Glomerular visceral epithelial cell (primary cell): ENCODE data around the gene DACT3.

Source experiments
- DNase-seq: peaks from one replicate; pipeline ENCODE4 v3.0.0-alpha.2; 2016; ENCODE audit errors: extremely low spot score

Gene DACT3, protein sequence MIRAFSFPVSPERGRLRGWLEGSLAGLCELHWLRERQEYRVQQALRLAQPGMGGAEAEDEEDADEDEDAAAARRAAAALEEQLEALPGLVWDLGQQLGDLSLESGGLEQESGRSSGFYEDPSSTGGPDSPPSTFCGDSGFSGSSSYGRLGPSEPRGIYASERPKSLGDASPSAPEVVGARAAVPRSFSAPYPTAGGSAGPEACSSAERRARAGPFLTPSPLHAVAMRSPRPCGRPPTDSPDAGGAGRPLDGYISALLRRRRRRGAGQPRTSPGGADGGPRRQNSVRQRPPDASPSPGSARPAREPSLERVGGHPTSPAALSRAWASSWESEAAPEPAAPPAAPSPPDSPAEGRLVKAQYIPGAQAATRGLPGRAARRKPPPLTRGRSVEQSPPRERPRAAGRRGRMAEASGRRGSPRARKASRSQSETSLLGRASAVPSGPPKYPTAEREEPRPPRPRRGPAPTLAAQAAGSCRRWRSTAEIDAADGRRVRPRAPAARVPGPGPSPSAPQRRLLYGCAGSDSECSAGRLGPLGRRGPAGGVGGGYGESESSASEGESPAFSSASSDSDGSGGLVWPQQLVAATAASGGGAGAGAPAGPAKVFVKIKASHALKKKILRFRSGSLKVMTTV

DNA sequence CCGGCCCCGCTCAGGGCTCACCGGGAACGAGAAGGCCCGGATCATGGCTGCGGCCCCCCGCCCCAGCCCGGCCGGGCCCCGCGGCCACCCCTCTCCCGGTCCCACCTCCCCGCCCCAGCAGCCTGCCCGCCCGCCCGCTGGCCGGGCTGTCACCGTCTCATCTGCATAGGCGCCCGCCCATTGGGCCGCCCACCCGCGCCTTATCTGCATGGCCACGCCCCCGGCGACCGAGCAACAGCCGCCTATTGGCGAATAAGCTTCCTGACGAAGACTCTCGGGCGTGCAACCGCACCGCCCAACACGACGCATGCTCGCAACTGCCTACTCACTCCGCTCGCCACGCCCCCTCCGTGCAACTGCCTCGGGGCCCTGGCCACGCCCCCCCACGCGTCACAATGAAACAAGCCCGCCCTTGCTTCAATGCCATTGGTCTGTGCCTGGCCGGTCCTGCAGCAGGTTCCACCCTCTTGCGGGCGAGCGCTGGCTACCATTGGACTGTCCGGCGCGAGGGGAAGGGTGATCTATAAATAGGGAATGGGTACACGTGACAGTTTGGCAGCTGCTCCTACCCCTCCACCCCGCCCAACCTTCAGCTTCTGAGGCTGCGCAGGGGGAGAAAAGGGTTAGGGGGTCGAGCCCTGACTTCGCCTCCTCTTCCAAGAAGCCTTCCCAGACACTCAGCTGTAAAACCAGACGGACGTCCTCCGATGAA, at the start of gene DACT3:
TSS of gene DACT3 (minus strand) at position 163 of the 712 bp plus-strand sequence. CDS start at position 45, 118 bp downstream.
- DNase-seq, result peak; percentile 100

DNA sequence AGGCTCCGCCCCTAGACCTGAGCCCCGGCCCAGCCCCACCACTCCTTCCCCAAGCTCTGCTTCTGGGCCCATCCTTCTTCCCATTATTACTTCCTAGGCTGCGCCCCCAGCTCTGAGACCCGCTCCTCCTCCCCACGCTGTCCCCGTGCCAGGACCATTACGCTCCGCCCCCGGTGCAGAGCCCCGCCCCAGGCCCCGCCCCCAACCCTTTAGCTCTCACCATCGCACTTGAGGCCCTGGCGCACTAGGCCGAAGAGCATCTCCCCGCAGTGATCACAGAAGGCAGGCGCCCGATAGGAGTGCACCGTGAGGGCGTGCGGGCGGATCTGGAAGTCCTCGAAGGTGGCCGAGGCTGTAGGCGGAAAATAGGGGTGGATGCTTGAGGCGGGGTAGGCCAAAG, 49.7 kb upstream of the DACT3 start:
- no peak for DNase-seq

DNA sequence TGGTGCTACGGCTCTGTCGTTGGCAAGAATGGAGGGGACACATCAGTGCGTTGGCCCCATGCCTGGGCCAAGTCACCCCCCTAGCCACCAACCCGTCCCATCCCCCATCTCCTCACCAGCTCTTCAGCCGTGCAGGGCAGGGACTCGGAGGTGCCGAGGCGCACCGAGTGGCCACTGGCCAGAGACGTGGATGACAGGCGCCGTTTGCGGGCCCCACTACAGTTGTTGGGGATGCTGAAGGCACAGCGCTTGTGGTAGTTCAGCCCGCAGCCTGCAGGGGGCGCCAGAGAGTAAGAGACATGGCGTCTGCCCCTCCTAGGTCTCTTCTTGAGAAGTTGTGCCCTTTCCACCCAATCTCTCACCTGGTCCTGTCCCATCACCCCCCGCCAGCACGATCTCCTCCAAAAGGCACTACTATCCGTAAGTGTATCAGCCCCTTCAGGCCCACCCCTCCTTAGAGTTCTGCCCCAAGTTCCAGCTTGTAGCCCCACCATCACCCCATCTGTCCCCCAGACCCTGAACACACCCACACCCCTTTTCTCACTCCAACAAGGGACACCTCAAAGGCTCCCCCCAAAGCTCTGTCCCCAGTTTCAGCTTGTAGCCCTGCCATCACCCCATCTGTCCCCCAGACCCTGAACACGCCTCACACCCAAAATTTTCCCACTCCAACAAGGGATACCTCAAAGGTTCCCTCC, 43.5 kb upstream of the DACT3 start:
- DNase-seq, result peak; percentile 47

DNA sequence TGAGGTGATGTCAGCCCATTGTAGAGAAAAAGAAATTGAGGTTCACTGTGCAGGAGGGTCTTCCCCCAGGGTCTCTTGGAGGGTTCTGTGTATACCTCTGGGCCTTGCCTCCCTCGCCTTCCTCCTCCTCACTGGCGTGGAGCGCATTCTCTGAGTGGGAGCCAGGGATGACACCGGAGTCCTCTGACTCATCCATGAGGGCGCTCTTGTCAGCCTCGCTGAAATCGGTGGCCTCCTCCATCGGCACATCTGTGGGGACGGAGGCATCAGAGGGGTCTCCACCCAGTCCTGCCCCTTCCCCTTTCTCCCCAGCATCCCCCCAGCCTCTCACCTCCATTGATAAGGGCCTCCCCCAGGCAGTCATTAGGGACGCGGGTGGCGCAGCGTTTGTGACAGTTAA, 39.7 kb upstream of the DACT3 start:
- no peak for DNase-seq

DNA sequence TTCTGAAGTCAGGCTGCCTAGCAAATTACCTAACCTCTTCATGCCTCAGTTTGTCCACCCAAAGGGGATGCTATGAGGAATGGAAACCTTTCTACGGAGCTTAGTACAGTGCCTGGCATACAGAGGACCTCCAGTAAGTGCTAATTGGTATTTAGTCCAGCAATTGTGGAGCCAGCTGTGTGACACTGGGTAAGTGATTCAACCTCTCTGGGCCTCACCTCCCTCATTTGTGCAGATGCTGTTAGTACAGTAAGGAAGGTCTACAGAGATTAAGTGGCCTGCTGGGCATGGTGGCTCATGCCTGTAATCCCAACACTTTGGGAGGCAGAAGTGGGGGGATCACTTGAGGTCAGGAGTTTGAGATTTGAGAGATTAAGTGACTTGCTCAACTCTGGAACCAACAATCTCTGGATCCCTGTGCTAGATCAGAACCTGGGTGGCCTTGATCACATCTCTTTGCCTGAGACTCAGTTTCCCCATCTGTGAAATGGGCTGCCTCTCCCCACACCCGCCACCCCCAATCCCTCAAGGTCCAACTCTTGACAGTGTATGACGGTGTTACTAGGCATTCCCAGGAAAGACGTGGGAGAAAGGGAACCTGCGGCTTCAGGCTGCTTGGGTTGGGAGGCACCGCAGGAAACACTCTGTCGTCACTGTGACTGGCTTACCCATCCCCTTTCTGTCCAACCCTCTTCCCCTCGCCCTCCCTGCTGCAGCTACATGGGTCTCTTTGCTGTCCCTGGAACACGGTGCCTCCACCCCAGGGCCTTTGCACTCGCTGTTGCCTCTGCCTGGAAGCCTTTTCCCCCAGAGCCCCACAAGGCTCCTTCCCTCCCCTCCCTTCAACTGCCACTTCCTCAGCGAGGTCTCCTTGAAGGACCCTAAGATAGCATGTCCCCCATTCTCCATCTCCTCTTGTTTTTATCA, 37.7 kb upstream of the DACT3 start:
- no peak for DNase-seq

DNA sequence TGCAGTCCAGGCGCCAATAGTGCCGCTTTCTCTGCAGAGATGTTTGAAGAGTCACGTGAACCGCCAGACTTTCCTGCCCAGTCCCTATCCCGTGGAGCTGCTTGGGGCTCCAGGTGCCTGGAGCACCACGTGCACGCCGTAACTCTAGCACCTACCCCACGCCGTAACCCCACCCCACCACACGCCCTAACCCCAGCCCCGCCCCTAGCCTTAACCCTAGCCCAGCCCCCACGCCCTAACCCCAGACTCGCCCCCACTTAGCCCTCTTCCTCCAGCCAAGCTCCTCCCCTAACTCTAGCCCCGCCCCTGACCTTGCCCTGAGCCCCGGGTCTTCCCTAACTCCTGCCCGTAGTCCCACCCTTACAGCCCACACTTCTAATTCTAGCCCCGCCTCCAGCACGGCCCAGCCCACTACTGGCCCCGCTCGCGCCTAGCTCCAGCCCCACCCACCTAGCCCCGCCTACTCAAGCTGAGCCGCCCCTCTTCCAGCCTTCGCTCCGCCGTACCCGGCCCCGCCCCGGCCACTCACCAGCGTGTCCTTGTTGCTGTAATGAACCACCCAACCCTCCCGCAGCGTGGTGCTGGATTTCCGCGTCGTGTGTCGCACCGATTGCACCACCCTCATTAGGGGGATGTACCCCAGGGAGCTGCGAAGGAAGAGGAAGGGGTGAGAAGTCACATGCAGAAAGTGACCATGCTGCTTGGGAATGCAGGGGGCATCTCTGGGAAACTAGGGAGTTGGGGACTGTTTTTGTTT, 36.4 kb upstream of the DACT3 start:
- no peak for DNase-seq

DNA sequence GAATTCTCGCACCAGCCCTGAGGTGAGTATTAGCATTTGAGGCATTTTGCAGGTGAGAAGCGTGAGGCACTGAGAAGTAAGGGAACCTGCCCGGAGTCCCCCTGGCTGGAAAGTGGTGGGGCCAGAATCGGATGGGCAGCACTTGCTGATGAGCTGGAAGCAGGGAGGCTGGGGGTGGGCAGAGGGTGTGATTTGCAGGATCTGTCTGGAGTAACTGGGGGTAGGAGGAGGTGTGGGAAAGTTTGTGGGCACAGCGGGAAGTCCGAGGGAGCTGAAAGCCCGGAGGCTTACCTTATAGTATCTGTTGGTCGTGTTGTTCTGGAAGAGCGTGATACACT, 35.9 kb upstream of the DACT3 start:
- DNase-seq, result no peak

DNA sequence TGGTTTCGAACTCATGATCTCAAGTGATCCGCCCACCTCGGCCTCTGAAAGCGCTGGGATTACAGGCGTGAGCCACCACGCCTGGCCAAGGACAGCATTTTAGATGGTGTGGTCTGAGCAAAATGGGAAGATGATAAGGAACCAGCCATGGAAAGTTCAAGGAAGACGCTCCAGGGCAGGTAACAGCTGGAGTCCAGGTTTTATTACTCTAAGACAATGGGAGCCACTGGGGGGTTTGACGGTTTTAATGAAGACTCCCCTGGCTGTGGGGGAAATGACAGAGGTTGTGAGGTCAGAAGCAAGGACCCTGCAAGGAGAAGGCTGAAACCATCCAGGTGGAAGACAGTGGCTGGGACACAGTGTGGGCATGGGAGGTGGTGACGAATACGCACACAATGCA, 35.1 kb upstream of the DACT3 start:
- DNase-seq, result no peak

DNA sequence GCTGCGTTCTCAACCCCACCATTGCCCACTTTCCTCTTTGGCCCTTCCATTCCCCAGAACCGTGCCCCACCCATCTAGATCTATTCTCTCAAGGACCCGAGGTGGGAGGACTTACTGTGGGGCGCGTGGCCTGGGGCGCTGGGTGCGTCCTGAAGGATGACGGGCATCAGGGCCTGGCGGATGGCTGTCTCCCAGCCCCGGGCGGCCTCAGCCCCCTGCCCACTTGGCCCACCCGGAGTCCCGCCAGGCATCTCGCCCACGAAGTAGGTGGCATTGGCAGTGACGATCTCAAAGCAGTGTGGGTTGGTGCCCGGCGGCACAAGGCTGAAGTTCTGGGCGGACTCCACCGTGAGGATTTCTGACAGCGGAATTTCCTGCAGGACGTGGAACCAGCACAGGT, 32.8 kb upstream of the DACT3 start:
- no peak for DNase-seq

DNA sequence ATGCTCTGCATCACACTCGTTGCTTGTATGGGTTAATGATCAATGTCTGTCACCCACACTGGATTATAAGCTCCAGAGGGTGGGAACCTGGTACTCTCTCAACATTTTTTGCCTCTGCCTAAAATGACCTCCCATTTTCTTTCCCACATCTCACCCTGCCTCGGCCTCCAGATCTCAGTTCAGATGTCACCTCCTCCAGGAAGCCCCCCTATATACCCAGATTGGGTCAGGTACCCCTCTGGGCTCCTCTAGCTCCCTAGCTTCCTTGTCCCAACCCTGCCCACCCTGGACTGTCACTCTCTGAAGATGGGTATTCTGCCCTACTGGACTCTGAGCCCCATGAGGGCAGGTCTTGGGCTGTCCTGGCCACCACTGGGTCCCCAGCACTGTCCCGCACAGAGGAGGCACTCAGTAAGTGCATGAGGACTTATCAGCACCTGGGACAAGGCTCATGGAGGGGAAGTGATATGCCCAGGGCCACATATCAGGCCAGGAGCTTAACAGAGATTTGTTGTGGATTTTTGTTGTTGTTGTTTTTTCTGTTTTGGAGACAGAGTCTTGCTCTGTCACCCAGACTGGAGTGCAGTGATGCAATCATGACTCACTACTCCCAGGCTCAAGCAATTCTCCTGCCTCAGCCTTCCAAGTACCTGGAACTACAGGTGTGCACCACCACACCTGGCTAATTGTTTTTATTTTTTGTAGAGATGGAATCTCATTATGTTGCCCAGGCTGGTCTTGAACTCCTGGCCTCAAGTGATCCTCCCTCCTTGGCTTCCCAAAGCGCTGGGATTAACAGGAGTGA, 32.1 kb upstream of the DACT3 start:
- no peak for DNase-seq

DNA sequence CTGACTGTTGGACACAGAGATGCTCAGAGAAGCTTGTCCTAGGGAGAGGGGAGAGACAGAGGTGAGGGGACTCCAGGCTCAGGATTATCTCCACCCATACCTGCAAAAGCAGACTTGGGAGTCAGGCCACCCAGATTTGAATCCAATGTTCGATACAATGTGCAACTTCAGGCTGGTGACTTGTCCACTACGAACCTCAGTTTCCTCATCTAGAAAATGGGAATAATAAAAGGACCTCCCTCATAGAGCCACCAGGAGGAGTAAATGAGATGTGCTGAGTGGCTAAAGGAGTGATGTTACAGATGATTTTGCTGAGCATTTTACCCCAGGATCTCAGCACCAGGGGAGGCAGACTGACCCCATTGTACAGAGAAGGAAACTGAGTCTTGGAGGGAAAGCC, 31.0 kb upstream of the DACT3 start:
- DNase-seq, result no peak

DNA sequence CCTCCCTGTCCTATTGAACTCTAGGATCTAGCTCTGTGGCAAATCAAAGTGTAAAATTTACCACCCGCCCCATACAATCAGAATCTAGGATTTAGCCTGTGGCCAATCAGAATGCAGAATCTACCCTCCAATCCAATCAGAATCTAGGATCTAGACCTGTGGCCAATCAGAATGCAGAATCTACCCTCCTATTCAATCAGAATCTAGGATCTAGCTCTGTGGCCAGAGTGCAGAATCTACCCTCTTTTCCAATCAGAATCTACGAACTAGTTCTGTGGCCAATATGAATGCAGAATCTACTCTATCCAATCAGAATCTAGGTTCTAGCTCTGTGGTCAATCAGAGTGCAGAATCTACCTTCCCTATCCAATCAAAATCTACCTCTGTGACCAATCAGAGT, 30.1 kb upstream of the DACT3 start:
- no peak for DNase-seq

DNA sequence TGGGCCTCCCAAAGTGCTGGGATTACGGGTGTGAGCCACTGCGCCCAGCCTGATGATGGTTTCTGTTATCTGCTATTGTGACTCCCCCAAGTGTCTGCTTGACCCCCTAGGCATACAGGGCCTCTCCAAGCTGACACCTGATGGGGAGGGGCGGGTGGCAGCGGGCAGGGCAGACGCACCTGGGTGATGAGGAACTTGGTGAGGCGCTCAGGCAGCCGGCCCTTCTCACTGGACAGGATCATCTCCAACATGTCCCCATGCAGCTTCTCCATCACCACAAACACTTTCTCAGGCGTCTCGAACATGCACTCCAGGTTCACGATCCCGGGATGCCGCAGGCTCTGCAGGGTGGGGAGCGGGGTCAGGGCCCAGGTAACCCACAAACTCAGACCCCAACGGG, 28.4 kb upstream of the DACT3 start:
- DNase-seq, result no peak

DNA sequence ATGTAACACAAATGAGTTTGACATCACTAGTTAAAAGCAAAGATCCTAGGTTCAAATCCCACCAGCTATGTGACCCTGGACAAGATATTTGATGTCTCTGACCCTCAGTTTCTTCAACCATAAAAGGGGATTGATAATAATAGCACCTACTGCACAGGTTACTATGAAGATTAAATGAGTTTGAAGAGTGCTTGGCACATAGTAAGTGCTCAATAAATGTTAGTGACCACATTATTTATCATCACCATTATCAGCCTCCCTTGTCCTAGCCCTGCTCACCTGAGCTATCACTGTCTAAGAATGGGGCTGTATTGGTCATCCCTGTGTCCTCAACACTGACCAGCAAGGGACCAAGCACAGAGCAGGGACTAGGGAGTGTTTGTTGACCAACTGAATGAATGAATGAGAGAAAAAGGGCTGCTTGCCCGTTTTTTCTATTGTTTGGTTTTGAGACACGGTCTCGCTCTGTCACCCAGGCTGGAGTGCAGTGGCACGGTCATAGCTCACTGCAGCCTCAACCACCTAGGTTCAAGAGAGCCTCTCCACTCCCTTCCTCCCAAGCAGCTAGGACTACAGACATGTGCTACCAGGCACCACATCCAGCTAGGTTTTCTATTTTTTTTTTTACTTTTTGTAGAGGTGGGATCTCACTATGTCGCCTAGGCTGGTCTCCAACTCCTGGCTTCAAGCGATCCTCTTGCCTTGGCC, 26.6 kb upstream of the DACT3 start:
- DNase-seq, result no peak

DNA sequence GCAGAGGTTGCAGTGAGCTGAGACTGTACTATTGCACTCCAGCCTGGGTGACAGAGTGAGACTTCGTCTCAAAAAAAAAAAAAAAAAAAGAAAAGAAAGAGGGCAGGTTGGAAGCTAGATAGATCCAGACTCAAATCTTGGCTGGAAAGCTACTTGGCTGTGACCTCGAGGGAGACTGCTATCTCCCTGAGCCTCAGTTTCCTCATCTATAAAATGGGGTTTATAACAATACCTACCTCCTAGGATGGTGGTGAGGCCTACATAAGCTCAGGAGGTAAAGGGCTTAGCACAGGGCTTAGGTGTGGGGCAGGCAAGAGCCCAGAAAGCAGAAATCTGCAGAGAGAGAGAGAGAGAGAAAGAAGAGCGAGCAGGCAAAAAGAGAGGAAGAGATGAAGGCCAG, 24.2 kb upstream of the DACT3 start:
- DNase-seq, result no peak

DNA sequence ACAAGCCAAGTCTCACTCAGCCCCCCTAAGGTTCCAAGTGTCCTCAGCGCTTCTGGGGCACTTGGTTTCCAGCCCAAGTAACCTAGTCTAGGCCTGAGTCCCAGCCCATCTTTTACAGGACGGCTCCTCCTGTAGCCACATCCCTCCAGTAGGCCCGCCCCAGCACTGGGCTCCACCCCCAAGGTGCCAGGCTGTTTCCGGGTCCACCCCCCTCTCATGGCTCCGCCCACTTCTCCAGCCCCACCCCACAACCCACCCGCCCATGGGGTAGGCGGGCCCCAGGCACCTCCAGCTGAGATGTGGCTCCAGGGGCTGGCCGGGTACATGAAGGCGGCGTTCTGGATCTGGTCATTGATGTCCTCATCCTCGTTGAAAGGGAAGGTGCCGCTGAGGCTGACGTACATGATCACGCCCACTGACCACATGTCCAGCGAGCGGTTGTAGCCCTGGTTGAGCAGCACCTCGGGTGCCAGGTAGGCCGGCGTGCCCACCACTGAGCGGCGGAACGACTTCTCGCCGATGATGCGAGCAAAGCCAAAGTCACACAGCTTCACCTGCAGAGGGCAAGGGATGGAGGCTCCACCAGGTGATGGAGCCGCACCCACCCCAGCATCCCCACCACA, 17.2 kb upstream of the DACT3 start:
- peak; percentile 28 for DNase-seq

DNA sequence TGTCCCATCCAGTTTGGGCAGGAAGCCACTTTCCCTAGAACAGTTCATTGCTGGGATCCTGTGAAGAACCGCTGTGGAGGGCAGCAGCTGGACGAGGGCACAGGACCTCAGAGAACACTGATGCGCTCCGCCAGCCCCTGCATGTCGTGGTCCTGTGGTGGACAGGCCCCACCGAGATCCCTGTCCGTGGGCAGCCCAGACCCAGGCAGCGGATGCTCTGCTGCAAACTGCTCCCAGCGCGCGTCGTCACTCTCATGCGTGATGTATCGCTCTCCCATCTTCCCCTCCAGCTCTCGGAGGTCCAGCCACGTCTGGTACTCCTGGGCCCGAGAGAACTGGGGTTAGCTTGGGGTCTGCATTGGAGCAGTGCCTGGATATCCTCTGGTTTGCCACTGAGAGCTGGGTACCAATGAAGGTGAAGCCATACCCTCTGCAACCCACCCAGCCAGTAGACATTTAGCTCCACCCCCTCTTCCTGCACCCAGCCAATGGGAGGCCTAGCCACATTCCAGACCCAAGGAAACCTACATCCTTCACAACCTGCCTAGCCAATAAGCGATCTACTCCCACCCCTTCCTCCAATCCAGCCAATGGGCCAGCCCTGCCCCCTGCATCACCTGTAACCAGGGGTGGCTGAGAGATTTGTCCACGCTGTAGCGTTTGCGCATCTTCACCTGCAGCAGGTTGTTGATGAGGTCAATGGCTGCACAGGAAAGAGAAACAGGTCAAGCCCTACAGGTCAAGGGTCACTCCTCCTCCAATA, 13.6 kb upstream of the DACT3 start:
- peak; percentile 23 for DNase-seq

DNA sequence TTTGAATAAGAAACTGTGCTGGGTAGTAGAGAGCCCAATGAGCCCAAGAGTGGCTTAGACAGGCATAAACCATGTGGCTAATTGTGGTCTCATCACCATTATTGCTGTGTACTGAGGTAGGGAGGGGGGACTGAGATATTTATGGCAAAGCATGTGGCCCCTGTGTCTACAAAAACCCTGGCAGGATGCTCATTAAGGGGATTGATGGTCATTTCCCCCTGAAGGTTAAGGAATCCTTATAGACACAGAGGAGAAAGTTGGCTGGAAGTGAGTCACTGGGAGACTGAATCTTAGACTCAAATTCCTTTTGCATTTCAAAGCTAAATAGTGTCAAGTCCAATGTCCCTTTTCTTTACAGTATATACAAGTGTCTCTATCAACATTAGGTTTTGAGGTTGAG, 9.8 kb upstream of the DACT3 start:
- DNase-seq, result no peak
